Neural progenitor cell (in vitro differentiated cells): ENCODE data around the gene SAMD11.

Experiments
- EZH2 ChIP-seq: fragments of 200-600 bp; sonication (generic); IDR thresholded peaks from 2 replicates; pipeline ENCODE4 v1.6.1; 2017; ENCODE audit warnings: antibody characterized with exemption, mild to moderate bottlenecking, moderate library complexity
- EZH2phosphoT487 ChIP-seq: fragments of 200-600 bp; sonication (generic); IDR thresholded peaks from 2 replicates; pipeline ENCODE4 v1.6.1; 2017; ENCODE audit warnings: antibody characterized with exemption
- TF ChIP-seq, protein P1 (sequence below): fragments of 200-600 bp; sonication (generic); IDR thresholded peaks from 2 replicates; pipeline ENCODE4 v1.5.1; 2017; ENCODE audit warnings: antibody characterized with exemption, mild to moderate bottlenecking

DNA sequence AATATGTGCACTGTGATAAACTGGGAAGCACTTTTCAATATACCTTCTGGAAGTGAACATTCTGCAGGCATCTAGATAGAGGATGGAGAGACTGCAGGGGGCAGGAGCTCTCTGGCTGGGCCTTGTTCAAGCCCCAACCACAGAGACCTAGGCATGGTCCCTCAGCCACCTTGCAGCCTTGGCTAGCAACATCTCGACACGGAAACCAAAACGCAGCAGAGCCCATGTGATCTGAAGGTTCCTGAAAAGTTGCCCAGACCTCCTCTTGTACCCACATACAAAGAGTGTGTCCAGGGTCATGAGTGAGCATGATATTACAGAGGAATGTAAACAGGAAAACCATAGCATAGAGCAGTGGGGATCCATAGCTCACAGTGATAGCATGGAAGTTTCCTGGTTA lies 33.1 kb upstream of the SAMD11 start:
- TF ChIP-seq, protein P1, sequence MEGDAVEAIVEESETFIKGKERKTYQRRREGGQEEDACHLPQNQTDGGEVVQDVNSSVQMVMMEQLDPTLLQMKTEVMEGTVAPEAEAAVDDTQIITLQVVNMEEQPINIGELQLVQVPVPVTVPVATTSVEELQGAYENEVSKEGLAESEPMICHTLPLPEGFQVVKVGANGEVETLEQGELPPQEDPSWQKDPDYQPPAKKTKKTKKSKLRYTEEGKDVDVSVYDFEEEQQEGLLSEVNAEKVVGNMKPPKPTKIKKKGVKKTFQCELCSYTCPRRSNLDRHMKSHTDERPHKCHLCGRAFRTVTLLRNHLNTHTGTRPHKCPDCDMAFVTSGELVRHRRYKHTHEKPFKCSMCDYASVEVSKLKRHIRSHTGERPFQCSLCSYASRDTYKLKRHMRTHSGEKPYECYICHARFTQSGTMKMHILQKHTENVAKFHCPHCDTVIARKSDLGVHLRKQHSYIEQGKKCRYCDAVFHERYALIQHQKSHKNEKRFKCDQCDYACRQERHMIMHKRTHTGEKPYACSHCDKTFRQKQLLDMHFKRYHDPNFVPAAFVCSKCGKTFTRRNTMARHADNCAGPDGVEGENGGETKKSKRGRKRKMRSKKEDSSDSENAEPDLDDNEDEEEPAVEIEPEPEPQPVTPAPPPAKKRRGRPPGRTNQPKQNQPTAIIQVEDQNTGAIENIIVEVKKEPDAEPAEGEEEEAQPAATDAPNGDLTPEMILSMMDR: no peak
- TF ChIP-seq EZH2phosphoT487 (no peak), EZH2 (no peak)
